ENCODE results near the gene METAP1D. TPM values are rescaled to one million over a fixed set of nuclear protein-coding genes. Genes with fewer than 3 reads are reported as not detected.
A peak's percentile ranks its signal among the peaks of the same experiment; 100 is the strongest.

METAP1D gene
- polyA plus RNA-seq, 1 donor = 14.2 TPM

DNA sequence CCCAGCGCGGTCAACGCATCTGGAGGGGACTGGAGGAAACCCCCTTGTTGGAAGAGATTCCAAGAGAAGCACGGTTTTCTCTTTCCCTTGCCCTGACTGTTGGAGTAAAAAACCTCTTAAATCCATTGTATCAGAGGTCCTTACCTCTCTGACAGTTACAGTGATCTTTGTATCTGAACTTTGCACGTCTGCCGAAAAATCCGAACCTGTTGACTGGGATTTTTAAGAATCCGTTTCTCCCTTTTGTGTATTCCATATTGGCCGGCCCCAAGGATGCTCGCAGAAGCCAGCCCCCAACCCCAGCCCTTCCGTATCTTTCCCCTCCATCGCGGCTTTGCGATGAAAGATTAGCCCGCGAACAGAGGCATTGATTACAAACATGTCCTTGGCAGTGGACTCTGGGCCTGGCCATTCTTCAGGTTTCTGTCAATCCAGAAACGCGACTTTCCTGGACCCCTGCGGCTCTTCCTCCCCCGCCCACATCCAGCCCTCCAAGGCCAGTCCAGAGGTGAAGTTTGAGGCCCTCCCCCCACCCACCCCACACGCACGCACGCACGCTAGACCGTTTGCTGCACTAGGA is 81.0 kb downstream of the METAP1D start:
- no peak for DNase-seq

DNA sequence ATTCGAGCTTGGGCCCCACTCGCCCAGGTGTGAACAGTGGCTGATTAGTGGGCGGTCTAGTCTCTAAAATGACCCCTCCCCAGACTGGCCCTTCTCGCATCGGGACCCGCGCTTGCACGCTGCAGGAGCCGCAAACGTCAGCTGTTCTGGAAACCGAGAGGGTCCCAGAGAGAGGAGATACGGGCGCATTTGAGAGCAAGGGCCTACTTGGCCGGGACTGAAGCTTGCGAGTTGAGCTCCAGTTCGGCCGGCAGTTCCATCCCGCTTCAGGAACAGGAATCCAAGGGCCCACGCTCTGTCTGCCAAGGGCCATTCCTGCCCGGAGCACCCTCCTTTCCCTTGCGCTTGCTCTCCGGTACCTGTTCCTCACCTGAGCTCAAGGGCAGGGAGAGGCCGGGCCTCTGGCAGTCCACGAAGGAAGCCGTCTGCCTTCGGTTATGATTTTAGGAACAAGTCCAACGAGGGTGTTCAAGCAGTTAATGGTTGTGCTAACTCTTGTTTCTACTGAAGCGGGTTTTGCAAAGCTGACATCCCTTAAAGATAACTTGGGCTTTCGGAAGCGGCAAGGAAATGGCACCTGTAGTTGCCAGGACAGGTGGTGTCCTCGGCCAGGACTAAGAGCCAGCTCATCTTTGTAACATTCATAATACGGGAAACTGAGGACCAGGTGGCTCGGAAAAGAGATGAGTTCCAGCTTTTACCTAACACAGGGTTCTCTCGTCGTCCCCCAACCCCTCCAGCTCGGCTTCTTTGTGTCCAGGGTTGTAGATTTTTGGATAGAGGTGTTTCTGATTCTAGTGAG is 81.7 kb downstream of the METAP1D start:
- no peak for DNase-seq

DNA sequence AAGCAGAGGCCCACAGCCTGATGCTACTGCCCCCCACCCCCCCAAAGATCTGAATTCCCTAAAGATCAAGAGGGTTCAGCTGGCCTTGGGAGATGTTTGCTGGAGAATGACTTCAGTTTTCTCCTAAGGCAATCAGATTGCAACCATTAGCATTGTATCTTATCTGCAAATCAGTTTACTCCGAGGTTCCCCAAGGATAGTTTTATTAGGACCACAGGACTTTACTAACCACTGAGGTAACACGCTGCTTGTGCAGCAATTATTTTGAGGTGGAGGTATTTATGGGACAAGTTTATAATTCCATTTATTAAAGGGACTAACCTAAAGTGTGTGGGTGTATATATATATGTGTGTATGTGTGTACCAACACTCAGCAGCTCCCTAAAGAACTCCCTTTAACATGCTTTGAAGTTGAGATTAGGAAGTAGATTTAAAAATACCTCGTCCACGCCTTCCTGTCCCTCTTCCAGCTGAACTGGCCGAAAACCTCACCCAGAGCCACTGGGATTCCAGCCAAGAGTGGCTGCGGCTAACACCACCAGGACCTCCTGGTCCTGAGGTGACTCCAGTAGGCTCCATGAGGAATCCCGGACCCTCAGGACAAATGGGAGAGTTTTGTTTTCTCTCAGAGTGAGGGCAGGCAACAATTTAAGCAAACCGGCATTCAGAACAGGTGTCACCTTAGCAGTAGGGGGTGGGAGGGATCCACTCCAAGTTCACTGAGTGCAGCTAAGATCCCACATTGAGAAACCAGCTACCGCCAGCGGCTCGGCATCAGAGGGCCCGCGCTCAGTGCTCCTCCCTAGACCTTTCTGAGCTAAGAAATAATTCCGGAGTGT is 82.6 kb downstream of the METAP1D start:
- no peak for DNase-seq

DNA sequence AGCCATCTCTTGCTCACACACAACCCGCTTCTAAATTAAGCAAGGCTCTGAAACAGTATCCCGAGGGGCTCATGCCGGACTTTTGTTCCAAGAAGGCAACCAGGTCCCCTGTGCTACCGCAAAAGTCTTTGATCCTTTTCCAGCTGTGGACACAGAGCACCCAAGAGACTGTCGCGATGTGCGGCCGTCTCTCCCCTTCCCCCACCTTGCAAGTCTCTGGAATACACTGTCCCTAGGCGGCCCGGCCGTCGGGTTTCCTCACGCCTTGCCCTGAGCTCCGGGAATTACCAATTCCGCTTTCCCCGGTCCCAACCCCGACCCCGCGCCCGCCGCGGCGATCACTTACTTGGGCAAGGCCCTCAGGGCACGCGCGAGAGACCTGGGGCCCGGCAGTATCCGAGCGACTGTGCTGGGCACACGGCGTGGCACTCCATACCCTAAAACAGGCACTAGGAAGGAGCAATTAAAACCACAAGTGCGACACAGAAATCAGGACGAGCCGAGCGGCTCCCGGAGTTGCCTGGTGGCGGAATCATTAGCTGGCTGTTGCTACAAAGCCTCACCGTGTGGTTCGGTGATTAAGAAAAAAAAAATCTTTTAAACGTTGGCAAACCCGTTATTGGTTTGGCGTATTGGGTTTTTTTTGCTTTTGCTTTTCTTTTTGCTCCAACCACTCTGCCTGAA is 83.3 kb downstream of the METAP1D start:
- DNase-seq = no peak

DNA sequence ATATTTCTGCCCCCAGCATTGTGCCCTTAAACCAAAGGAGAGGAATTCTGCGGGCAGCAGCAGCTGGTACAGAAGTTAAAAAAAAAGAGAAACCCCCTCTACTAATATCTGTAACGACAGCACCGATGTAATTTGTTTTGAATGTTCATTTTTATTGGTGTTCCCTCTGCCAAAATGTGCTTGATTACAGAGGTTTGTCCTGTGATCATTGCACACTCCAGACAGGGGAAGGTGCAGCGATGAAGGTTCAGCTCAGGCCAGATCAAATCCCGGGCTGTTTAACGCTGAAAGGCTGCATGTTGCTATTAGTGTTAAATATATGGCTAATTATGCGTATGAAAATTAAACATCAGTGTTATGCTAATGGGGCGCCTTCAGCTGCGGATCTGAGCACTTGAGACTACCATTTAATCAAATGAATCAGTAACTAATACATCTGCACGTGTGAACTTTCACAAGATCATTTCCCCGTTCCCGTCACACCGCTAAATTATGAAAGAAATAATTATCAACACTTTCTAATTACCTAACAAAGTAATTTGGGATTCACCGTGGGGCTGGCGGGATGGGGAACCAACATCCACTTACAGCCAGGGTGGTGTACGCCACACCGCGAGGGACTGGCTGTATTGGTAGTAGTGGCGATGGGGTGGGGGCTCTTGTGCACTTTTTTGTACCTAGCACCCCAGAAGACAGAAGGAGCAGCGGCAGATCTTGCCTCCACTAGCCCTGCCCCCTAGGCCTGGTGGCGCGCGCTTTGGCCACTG is 84.1 kb downstream of the METAP1D start:
- DNase-seq = no peak

DNA sequence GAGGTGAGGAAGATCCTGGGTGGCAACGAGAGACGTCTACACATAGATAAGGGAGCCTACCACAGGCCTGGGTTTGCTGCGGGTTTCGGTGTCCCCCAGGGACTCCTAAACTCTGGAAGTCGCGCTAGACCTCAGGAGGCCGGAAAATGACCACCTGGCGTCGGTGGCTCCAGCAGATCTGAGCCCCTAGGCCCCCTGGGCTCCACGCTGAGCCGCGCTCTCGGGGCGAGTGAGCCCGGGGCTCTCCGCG is 84.6 kb downstream of the METAP1D start:
- DNase-seq = no peak

DNA sequence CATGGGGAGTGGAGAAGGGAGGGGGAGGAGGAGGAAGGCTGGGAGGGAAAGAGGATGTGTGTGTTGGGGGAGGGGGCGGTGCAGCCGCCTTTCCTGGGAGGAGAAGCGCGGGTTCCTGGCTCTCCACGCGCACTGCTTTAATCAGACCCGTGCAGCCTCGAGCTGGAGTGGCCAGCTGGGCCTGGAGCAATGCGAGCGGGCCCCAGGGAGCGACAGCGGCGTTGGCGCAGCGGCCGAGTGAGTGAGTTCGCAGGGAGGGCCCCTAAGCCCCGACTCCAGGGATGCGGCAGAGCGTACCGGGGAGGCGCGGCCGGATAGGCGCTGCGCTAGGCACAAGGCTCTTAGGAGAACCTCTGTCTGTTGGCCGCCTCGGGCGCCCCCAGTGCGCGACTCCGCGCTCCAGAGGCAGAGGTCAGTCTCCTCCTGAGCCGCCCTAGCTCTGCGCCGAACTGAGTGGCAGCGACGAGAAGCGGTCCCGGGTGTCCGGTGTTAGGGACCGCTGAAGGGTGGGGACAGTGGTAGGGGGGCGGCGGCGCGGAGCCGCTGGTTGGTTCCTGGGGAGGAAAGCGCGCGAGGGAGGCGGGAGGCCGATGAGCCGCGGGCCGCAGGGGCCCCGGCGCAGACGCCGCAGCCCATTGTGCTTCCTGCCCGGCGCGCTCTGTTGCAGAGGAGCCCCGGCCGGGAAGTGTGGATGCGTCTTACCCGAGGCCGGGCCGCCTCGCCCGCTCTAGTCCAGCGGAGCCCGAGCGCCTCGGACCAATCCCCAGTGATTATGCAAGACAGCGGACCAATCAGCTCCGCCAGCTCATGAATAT is 85.1 kb downstream of the METAP1D start:
- peak; percentile 78 for DNase-seq

DNA sequence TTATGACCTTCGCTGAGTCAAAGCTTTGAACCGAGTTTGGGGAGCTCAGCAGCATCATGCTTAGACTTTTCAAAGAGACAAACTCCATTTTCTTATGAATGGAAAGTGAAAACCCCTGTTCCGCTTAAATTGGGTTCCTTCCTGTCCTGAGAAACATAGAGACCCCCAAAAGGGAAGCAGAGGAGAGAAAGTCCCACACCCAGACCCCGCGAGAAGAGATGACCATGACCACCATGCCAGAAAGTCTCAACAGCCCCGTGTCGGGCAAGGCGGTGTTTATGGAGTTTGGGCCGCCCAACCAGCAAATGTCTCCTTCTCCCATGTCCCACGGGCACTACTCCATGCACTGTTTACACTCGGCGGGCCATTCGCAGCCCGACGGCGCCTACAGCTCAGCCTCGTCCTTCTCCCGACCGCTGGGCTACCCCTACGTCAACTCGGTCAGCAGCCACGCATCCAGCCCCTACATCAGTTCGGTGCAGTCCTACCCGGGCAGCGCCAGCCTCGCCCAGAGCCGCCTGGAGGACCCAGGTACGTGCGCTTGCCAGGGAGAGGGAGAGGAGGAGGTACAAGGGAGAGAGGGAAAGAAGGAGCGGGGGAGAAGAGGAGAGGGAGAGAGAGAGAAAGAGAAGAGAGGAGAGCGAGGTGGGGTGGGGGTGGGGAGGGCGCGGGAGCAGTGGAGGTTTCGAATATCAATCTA is 85.9 kb downstream of the METAP1D start, which contains the start of gene DLX1:
Gene DLX1 (plus strand): TSS at position 48 of the 700 bp plus-strand sequence. CDS start 171 bp downstream, at position 219.
- DNase-seq = no peak

DNA sequence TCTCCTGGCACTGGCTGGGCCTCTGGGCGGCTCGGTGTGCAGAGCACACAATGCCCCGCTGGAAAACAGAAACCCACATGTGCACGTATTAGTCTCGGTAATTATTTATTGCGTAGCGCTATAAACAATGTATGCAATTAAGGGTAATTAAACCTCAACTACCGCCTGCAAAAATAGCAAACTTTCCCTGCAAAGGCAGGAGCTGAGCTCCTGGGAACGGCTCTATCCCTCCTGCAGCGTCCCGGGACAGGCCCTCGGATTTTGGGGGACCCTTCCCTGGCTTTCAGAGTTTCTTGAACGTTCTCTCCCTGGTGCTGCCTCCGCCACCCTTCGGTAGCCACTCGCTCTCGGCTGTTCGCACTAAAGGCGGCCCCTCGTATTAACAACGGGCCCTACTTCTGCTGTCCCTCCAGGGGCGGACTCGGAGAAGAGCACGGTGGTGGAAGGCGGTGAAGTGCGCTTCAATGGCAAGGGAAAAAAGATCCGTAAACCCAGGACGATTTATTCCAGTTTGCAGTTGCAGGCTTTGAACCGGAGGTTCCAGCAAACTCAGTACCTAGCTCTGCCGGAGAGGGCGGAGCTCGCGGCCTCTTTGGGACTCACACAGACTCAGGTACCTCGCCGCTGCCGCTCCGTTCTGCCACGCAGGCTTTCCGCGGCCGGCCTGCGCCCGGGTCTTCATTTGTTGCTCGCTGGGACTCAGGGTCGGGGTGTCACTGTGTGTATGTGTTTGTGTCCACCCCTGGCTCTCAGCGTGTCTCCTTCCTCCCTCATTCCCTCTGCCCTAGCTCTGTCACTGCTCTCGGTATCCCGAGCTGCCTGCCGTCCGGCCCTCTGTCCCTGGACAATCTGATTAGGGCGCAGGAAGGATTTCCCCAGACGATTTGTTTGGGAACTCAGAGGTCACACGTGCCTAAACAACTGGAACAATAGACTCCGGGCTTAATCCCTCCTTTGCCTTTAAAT is 86.8 kb downstream of the METAP1D start:
- no peak for DNase-seq

DNA sequence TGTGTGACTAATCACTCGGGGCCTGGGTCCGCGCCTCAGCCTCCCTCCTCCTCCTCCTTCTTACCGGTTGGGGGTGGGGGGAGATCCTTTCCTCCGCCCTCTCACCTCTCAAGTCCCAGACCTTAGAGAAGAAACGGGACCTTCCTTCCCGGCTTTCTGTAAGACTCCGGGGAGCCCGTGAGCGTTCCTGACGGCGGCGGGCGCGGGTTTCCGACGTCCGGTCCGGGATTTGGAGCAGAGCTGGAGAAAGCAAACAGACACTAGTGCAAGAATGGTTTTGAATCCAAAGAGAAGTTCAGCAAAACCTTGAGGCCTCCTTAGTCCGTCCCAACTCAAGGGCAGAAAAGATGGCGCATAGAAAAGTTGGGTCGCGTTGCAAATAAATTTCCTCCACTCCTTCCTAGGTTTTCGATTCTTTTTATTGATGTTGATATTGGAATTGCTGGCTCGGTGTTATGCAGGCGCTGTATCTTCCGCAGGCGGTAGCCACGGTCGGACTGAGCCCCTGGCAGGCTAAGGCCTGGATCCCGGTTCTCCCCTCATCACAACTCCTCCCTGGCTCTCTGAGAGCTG is 87.5 kb downstream of the METAP1D start:
- DNase-seq = no peak

DNA sequence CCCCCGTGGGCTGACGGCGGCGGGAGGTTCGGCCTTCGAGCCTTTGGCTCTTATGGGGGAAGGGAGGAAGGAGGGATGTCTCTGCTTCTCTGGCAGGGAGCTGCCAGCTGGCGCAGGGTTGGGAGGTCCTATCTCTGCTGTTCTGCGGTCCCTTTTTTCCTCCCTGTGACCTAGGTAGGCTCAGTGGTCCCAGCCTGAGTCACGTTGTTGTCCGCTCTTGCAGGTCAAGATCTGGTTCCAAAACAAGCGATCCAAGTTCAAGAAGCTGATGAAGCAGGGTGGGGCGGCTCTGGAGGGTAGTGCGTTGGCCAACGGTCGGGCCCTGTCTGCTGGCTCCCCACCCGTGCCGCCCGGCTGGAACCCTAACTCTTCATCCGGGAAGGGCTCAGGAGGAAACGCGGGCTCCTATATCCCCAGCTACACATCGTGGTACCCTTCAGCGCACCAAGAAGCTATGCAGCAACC is 88.1 kb downstream of the METAP1D start:
- no peak for DNase-seq

DNA sequence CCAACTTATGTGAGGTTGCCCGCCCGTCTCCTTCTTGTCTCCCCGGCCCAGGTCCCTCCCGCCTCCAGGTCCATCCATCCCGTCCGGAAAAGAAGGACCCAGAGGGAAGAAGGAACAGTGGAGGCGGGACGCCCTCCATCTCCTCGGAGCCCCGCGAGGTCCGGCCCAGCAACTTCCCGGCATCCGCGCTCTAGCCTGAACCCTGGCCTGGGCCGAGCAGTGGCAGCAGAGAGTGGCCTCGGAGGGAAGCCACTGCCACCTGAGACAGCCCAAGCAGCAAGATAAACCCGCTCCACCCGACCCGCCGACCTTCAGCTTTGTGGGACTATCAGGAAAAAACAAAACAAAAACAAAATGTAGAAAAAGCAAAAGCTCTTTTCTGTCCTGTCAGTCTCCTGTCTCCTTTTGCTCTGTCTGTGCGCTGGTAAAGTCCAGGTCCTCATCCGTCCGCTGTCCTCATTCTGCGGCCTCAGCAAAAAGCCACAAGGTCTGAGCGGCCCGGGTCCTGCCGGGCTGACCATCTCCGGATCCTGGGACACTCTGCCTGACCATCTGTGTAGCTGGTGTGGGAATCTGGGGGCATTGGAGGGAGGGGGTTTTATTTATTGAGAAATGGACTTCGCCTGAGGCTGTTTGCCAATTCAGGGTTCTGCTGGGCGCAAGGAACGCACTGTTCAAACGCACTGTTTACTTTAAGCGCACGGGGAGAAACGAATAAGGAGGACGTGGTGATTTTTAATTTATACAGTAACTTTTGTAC is 88.7 kb downstream of the METAP1D start:
- no peak for DNase-seq

DNA sequence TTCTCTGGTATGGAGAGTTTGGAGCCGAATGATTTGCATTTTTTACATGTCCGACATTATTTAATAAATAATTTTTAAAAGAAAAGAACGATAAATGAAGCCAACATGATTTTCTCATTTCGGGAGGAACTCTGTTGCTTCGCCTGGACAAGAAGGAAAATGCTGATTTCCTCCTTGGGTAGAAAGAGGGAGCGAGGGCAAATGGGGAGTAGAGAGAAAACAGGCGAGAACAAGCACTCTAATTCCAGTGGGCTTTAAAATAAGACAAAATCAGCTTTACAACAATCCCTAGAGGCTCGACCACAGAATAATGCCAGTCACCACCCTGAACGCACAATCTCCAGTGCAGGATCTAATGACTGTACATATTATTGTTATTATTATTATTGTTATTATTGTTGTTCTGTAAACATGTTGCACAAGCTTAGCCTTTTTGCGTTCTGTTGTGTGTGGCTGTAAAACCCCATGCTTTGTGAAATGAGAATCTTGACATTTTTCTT is 89.3 kb downstream of the METAP1D start:
- no peak for DNase-seq

DNA sequence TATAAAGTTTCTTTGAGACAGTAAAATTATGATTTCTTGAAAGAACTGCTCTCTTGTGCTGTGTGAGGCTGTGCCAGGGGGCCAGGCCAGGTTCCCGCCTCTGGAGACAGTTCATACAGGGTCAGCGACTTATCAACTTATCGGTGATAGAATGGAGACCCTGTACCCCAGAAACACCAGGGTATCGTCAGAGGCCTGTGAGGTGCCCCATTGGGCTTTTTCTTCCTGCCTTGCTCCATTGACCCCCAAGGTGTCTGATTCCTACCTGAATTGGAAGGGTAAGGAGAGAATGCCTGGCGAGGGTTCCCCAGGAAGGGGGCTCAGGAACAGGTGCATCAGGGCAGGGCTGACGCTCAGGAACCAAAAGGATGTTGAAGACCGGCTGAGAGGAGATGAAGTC is 89.9 kb downstream of the METAP1D start:
- no peak for DNase-seq

DNA sequence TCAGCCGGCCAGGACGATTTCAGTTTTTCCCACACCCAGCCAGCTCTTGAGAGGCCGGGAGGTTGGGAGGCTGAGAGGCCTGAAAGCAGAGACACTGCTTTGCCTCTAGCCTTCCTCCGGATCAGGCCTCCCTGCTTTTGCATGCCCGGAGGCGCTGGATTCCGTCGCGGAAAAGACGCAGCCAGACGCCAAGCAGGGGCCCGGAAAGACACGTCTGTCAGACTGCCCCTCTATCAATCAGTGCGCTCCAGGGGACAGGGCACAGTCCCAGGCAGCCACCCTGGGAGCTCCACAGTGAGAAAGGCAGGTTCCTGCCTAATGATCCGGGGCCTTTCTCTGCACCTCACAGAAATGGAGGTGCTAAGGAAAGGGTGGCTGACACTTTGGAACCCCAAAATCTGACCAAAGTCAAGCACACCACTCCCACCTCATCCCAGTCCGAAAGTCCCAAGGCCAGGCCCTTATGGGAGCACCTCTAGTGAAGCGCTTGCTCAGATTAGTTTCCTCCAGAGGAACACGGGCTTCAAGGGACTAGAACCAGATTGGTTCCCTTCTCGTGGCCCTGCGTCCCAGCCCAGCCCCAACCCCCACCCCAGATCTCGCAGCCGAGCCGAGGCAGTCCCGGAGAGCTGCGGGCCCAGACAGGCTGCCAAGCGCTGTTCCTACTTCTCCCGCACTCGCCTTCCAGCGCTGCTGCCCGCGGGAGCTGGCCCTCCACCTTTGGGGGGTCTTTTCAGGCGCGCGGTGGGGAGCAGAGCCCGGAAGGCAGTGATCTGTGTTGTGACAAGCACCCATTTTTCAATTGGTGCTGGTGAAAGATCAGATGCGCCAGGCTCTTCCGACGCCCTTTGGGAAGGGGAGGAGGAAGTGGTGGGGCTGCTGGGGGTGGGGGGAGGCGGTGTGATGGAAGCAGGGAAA is 90.5 kb downstream of the METAP1D start:
- no peak for DNase-seq

DNA sequence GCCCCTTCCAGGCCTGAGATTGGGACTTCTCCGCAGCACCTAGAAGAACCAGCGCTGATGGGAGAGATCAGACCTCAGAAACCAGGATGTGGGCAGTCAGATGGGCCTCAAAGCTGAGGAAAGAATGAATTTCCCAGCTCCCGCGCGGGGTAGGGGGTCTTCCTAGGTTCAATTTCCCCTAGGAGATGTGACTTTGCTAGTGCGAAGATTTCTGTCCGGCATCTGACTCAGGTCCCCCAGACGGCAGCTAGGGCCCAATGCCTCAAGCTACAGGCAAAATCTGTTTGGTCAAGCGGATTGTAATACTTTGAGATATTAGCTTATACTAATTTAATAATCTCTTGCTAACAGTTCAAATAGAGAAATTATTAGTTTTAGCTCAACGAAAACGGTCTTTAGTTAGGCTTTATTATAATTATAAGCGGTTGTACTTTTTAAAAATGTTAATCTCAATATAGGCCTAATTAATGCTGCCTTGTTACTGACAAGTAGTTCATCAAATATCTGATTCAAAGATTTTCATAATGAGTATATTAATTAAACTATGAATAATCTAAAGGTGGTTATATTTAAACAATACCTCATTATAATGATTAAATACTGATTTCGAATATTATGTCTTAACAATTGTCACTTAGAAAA is 91.4 kb downstream of the METAP1D start:
- DNase-seq = no peak
